NCI-H1930 (cell line): ENCODE data around the gene MCHR1.

Source experiments
- DNase-seq, 2 experiments: peaks; one replicate each; lab custom pipeline; 2025; lab: John Stamatoyannopoulos, UW

MCHR1 gene

DNA sequence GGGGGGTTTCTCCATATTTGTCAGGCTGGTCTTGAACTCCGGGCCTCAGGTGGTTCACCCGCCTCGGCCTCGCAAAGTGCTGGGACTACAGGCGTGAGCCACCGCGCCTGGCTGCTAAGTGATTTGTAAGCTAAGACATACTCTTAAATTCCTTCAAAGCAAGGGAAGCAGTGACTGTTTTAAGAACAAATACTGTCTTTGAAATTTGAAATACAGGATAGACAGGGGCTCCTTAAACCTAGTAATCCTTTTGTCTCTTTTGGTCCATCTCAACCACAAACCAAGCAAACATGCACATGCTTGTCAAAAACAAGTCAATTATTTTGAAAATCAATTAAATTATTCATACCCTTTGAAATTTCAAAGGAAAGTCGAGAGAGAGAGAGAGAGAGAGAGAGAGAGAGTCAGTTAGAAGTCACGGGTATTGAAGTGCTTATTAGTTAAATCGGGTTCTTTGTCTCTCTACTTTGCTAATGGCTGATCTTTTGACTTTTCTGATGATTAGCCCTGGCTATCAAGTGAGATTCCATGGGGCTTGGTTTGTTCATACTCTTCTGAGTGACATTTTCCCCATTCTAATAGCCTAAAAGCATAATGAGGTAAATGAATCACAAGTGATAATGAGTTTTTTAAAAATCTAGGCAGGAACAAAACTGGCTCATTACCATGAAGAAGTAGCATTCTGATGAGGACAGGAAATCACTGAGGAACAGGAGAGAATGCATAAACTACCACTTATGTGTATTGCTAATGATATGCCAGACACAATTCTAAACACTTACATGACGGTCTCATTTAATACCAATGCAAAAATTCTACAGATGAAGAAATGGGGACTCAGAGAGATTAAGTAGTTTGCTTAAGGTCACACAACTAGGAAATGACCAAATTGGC is 48.0 kb downstream of the MCHR1 start:
- no peak for DNase-seq

DNA sequence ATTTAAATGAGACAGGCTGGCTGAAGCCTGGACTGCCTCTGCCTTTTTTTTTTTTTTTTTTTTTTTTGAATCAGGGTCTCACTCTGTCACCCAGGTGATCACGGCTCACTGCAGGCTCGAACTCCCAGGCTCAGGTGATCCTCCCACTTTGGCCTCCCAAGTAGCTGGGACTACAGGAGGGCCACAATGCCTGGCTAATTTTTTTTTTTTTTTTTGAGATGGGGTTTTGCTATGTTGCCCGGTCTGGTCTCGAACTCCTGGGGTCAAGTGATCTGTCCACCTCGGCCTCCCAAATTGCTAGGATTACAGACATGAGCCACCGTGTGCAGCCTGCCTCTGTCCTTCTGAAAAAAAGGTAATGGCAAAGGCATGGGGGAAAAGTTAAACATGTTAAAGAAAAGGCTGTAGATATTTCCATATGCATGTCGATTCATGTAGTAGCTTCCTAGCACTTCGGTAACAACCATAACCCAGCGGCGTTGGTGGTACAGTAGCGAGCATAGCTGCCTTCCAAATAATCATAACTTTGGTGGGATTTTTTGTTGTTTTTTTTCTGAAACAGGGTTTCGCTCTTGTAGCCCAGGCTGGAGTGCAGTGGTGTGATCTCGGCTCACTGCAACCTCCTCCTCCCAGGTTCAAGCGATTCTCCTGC is 48.8 kb downstream of the MCHR1 start:
- no peak for DNase-seq

DNA sequence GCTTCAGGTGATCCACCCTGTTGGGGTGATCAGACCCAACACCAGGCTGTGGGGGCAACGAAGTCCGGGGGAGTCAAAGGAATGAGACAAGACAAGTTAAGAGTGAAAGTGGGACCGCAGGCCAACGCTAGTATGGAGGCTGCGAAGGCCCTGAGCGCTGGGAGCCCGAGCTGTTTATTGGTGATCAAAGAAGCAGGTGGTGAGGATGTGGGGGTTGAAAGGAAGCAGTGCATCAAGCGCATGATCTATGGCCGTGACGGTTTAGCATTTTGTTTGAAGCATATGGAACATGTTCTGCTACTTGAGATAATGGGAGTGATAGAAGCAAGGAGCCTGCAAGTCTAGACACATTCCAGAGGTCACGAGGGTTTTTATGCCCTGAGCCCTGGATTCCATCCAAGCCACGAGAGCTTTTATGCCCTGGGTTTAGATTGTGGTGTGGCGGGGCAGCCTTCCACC is 49.5 kb downstream of the MCHR1 start:
- DNase-seq: no peak

DNA sequence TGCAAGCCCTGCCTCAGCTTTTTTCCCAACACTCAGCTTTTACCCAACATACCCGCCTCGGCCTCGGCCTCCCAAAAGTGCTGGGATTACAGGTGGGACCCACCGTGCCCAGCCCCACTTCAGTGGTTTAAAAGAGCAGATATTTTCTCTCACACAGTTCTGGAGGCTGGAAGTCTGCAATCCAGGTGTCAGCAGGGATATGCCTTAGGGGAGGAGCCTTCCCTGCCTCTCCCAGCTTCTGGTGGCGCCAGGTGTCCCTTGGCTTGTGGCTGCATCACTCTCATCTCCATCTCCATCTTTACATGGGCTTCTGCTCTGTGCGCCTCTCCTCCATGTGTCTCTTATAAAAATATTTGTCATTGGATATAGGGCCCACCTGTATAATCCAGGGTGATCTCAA is 50.0 kb downstream of the MCHR1 start:
- DNase-seq: no peak
